HCT116 (cell line): ENCODE measurements around the gene CUEDC1. TPM values are rescaled to one million over a fixed set of nuclear protein-coding genes. Genes with fewer than 3 reads are reported as not detected.

ENCODE experiments used
- ATAC-seq: fragments of 200-7000 bp; cut with Tn5 transposase; 2 replicates; pipeline ENCODE4 v1.9.1; 2020; ENCODE audit warnings: mild to moderate bottlenecking, moderate library complexity
- BruUV-seq: library from RNA; stranded (reverse); fragments of 400-500 nt; replicated peaks from 2 replicates; lab custom pipeline; 2021; lab: Mats Ljungman, UMichigan
- CTCF ChIA-PET: fragments of 300-600 bp; sonication (Branson Sonifier 250); formaldehyde crosslinking; loops from one replicate; lab custom pipeline; 2021; ENCODE audit warnings: antibody characterized with exemption; lab: Charles Lee
- POLR2A ChIA-PET: fragments of 300-600, 350-600 bp; sonication (Branson Sonifier 250); formaldehyde crosslinking; loops from one replicate; lab custom pipeline; 2021; ENCODE audit warnings: antibody characterized with exemption; lab: Charles Lee
- RAD21 ChIA-PET, 2 experiments: fragments of 300-600 bp; sonication (Branson Sonifier 250); formaldehyde crosslinking; loops; one replicate each; lab custom pipeline; 2023; ENCODE audit warnings: low total read pairs in 2 of 2; ENCODE audit not compliant: uncharacterized antibody in 2 of 2, unreplicated experiment in 2 of 2, low non-redundant PET in 1 of 2; lab: Charles Lee
- DNase-seq: peaks from one replicate; pipeline ENCODE4 v3.0.0-alpha.2; 2010; ENCODE audit warnings: low read depth, low spot score
- H2AFZ ChIP-seq: fragments of 200-600 bp; shearing (Covaris generic), sonication (generic); 2 replicates; pipeline ENCODE4 v1.6.1; 2017; ENCODE audit warnings: low read depth, mixed run types, mixed read lengths, antibody characterized with exemption, low read length; ENCODE audit not compliant: poor library complexity, severe bottlenecking
- H3K27ac ChIP-seq: 2 replicates; pipeline ENCODE4 v1.5.1; 2012; ENCODE audit warnings: low read depth, low read length
- H3K27me3 ChIP-seq: fragments of 200-600 bp; sonication (generic); 2 replicates; pipeline ENCODE4 v1.6.1; 2016; ENCODE audit warnings: mixed run types, low read length, mixed read lengths; ENCODE audit not compliant: insufficient read depth
- H3K36me3 ChIP-seq, 2 experiments: fragments of 200-500 bp in 1 of 2; fragments of 200-600 bp in 1 of 2; sonication (Bioruptor generic) in 1 of 2; sonication (generic) in 1 of 2; 2 replicates each; pipeline versions ENCODE4 v1.5.1 to v1.6.1; 2014 to 2016; ENCODE audit warnings: low read length in 2 of 2, inconsistent platforms in 1 of 2, mixed read lengths in 1 of 2, mixed run types in 1 of 2; ENCODE audit not compliant: insufficient read depth in 2 of 2, control insufficient read depth in 1 of 2
- H3K4me1 ChIP-seq, 2 experiments: fragments of 200-600 bp in 1 of 2; sonication (generic) in 1 of 2; 2 replicates each; pipeline versions ENCODE4 v1.5.1 to v1.6.1; 2012 to 2017; ENCODE audit warnings: low read length in 2 of 2, inconsistent platforms in 1 of 2, mild to moderate bottlenecking in 1 of 2, mixed read lengths in 1 of 2, mixed run types in 1 of 2, moderate library complexity in 1 of 2; ENCODE audit not compliant: insufficient read depth in 2 of 2, control insufficient read depth in 1 of 2
- H3K4me2 ChIP-seq: fragments of 200-600 bp; sonication (generic); 2 replicates; pipeline ENCODE4 v1.6.1; 2017; ENCODE audit warnings: mixed run types, low read length, mixed read lengths
- H3K4me3 ChIP-seq, 2 experiments: fragments of 200-600 bp in 1 of 2; sonication (generic) in 1 of 2; replicated peaks in 1 of 2; 2 replicates each; pipeline ENCODE4 v1.5.1; 2011 to 2016; ENCODE audit warnings: low read length in 2 of 2, control low read depth in 1 of 2, low read depth in 1 of 2, mild to moderate bottlenecking in 1 of 2, mixed read lengths in 1 of 2, mixed run types in 1 of 2
- H3K79me2 ChIP-seq: fragments of 200-600 bp; sonication (generic); 2 replicates; pipeline ENCODE4 v1.6.1; 2017; ENCODE audit warnings: mild to moderate bottlenecking, mixed run types, low read length, moderate library complexity, mixed read lengths; ENCODE audit not compliant: insufficient read depth
- H3K9ac ChIP-seq: fragments of 200-600 bp; sonication (generic); 2 replicates; pipeline ENCODE4 v1.6.1; 2016; ENCODE audit warnings: low read length, mixed read lengths
- H3K9me2 ChIP-seq: fragments of 200-600 bp; sonication (generic), shearing (Covaris generic); 2 replicates; pipeline ENCODE4 v1.6.1; 2017; ENCODE audit warnings: mixed run types, mild to moderate bottlenecking, moderate library complexity; ENCODE audit not compliant: insufficient read depth
- H3K9me3 ChIP-seq, 2 experiments: fragments of 200-500 bp in 1 of 2; fragments of 200-600 bp in 1 of 2; sonication (Bioruptor generic) in 1 of 2; sonication (generic) in 1 of 2; 2 replicates each; pipeline ENCODE4 v1.6.1; 2014 to 2017; ENCODE audit warnings: low read length in 2 of 2, mixed read lengths in 2 of 2, inconsistent platforms in 1 of 2, low read depth in 1 of 2, mild to moderate bottlenecking in 1 of 2, mixed run types in 1 of 2, moderate library complexity in 1 of 2; ENCODE audit not compliant: control insufficient read depth in 1 of 2, insufficient read depth in 1 of 2
- H4K20me1 ChIP-seq: fragments of 200-600 bp; sonication (generic), shearing (Covaris generic); 2 replicates; pipeline ENCODE4 v1.6.1; 2017; ENCODE audit warnings: mixed run types, mild to moderate bottlenecking, moderate library complexity; ENCODE audit not compliant: insufficient read depth
- CEBPB ChIP-seq: IDR thresholded peaks from 2 replicates; pipeline ENCODE4 v1.6.1; 2012; ENCODE audit warnings: low read depth
- EGR1 ChIP-seq: IDR thresholded peaks from 2 replicates; pipeline ENCODE4 v1.6.1; 2012; ENCODE audit warnings: low read depth
- EZH2phosphoT487 ChIP-seq: fragments of 200-600 bp; IDR thresholded peaks from 2 replicates; pipeline ENCODE4 v1.6.1; 2018; ENCODE audit warnings: antibody characterized with exemption, borderline replicate concordance
- FOSL1 ChIP-seq: IDR thresholded peaks from 2 replicates; pipeline ENCODE4 v1.6.1; 2012; ENCODE audit warnings: low read depth
- JUND ChIP-seq: IDR thresholded peaks from 2 replicates; pipeline ENCODE4 v1.6.1; 2012
- POLR2A ChIP-seq: IDR thresholded peaks from 2 replicates; pipeline ENCODE4 v1.7.0; 2011; ENCODE audit warnings: borderline replicate concordance; ENCODE audit not compliant: insufficient read depth, insufficient read length; ENCODE audit errors: extremely low read depth
- POLR2AphosphoS5 ChIP-seq: IDR thresholded peaks from 2 replicates; pipeline ENCODE4 v1.6.1; 2011; ENCODE audit warnings: mild to moderate bottlenecking, low read depth, low read length, moderate library complexity
- RAD21 ChIP-seq: IDR thresholded peaks from 2 replicates; pipeline ENCODE4 v1.6.1; 2012; ENCODE audit warnings: low read depth, mild to moderate bottlenecking
- SIN3A ChIP-seq: IDR thresholded peaks from 2 replicates; pipeline ENCODE4 v1.6.1; 2012; ENCODE audit warnings: low read depth
- SP1 ChIP-seq: IDR thresholded peaks from 2 replicates; pipeline ENCODE4 v1.6.1; 2012; ENCODE audit warnings: low read depth
- SRF ChIP-seq: IDR thresholded peaks from 2 replicates; pipeline ENCODE4 v1.6.1; 2012; ENCODE audit warnings: low read depth
- TCF7L2 ChIP-seq: IDR thresholded peaks from 2 replicates; pipeline ENCODE4 v1.7.0; 2011; ENCODE audit warnings: borderline replicate concordance, inconsistent platforms; ENCODE audit not compliant: insufficient read depth, insufficient read length; ENCODE audit errors: extremely low read depth
- YY1 ChIP-seq: IDR thresholded peaks from 2 replicates; pipeline ENCODE4 v1.6.1; 2011; ENCODE audit warnings: low read length, low read depth, moderate library complexity, mild to moderate bottlenecking; ENCODE audit not compliant: insufficient replicate concordance; ENCODE audit errors: extremely low read depth
- ZFX ChIP-seq: fragments of 450-650 bp; IDR thresholded peaks from 2 replicates; pipeline ENCODE4 v1.6.1; 2017
- ZNF274 ChIP-seq: fragments of 200-500 bp; sonication (Bioruptor generic); IDR thresholded peaks from 2 replicates; pipeline ENCODE4 v1.6.1; 2014; ENCODE audit warnings: mild to moderate bottlenecking, low read depth, low read length, inconsistent platforms
- intact Hi-C: fragments of 100-400 bp; cut with micrococcal nuclease; formaldehyde crosslinking; loops from 2 replicates; pipeline ENCODE4 v1.10.0; 2022
- total RNA-seq: library from RNA; stranded (reverse); gene quantifications from one replicate; pipeline ENCODE4 v1.2.1, GENCODE V29; 2021; ENCODE audit not compliant: unreplicated experiment
- TF ChIP-seq, protein P1 (sequence below): IDR thresholded peaks from 2 replicates; pipeline ENCODE4 v1.6.1; 2012
- TF ChIP-seq, protein P2 (sequence below): IDR thresholded peaks from 2 replicates; pipeline ENCODE4 v1.6.1; 2011; ENCODE audit warnings: mild to moderate bottlenecking, low read length, moderate library complexity; ENCODE audit not compliant: insufficient replicate concordance; ENCODE audit errors: extremely low read depth
- TF ChIP-seq, protein P3 (sequence below): IDR thresholded peaks from 2 replicates; pipeline ENCODE4 v1.6.1; 2012; ENCODE audit warnings: low read depth

CUEDC1 gene
- total RNA-seq, 1 experiment from 2014 or later = 60.2 TPM

DNA sequence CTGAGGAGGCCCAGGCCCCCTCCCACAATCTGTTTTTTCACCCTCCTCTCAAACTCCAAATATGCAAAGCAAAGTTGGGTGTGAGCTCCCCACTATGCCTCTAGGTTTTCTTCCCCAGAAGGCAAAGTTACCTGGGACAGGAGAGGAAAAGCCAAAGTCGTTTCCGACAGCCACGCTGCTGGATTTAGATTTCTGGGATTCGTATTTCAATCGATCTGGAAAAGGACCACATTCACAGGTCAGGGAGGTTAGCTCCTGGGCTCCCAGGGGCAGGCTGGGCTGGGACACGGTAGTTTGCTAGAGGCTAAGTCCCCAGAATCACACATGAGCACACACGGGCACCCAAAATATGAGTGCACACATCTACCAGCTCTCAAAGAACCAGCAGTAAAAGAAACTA is 84.1 kb downstream of the CUEDC1 start:
- POLR2A ChIA-PET = interaction anchor here (0.6 to 2.1 kb wide), 2 partner anchors 8 to 85 kb away, joined by 3 to 9 read pairs; no protein-coding TSS in a partner anchor
- peaks cover 66 to 98% of the 10 kb centered on the region in 2 experiments for H3K4me1 ChIP-seq

More for the DNA sequence above, 84.1 kb downstream of the CUEDC1 start:
- ATAC-seq (no peak), DNase-seq (no peak)
- RAD21 ChIA-PET = interaction anchor here in 1 of 2 experiments (0.7 kb wide), 1 partner anchor 13 kb away, joined by 5 read pairs; no protein-coding TSS in a partner anchor
- Histone ChIP-seq H3K36me3 (peaks cover 2 to 35% of the 10 kb centered on the region in 2 experiments; a peak in 2 of 4 replicates), H3K9ac (no peak overlapping the region), H3K4me3 (no peak overlapping the region), H3K27ac (no peak overlapping the region), H3K9me2 (no peaks in the 10 kb centered on the region), H3K27me3 (no peaks in the 10 kb centered on the region), H3K79me2 (peaks cover 4% of the 10 kb centered on the region; the same call in 1 of the 2 replicates), H4K20me1 (no peaks in the 10 kb centered on the region), H2AFZ (no peak overlapping the region), H3K4me2 (no peak overlapping the region), H3K9me3 (no peaks in the 10 kb centered on the region)
- intact Hi-C loops = no loop called here
- BruUV-seq = no TSS peak
- TF ChIP-seq POLR2A = no peak
- TF ChIP-seq SRF = no peak
- no peak for TF ChIP-seq FOSL1
- no peak for TF ChIP-seq EGR1
- no peak for TF ChIP-seq EZH2phosphoT487
- TF ChIP-seq, protein P1, sequence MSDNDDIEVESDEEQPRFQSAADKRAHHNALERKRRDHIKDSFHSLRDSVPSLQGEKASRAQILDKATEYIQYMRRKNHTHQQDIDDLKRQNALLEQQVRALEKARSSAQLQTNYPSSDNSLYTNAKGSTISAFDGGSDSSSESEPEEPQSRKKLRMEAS = no peak
- no peak for TF ChIP-seq JUND
- TF ChIP-seq ZNF274 = no peak
- TF ChIP-seq, protein P2, sequence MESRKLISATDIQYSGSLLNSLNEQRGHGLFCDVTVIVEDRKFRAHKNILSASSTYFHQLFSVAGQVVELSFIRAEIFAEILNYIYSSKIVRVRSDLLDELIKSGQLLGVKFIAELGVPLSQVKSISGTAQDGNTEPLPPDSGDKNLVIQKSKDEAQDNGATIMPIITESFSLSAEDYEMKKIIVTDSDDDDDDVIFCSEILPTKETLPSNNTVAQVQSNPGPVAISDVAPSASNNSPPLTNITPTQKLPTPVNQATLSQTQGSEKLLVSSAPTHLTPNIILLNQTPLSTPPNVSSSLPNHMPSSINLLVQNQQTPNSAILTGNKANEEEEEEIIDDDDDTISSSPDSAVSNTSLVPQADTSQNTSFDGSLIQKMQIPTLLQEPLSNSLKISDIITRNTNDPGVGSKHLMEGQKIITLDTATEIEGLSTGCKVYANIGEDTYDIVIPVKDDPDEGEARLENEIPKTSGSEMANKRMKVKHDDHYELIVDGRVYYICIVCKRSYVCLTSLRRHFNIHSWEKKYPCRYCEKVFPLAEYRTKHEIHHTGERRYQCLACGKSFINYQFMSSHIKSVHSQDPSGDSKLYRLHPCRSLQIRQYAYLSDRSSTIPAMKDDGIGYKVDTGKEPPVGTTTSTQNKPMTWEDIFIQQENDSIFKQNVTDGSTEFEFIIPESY = no peak
- no peak for TF ChIP-seq YY1
- no peak for TF ChIP-seq ZFX
- TF ChIP-seq TCF7L2 = no peak
- TF ChIP-seq RAD21 = no peak
- no peak for TF ChIP-seq SIN3A
- TF ChIP-seq CEBPB = no peak
- TF ChIP-seq, protein P3, sequence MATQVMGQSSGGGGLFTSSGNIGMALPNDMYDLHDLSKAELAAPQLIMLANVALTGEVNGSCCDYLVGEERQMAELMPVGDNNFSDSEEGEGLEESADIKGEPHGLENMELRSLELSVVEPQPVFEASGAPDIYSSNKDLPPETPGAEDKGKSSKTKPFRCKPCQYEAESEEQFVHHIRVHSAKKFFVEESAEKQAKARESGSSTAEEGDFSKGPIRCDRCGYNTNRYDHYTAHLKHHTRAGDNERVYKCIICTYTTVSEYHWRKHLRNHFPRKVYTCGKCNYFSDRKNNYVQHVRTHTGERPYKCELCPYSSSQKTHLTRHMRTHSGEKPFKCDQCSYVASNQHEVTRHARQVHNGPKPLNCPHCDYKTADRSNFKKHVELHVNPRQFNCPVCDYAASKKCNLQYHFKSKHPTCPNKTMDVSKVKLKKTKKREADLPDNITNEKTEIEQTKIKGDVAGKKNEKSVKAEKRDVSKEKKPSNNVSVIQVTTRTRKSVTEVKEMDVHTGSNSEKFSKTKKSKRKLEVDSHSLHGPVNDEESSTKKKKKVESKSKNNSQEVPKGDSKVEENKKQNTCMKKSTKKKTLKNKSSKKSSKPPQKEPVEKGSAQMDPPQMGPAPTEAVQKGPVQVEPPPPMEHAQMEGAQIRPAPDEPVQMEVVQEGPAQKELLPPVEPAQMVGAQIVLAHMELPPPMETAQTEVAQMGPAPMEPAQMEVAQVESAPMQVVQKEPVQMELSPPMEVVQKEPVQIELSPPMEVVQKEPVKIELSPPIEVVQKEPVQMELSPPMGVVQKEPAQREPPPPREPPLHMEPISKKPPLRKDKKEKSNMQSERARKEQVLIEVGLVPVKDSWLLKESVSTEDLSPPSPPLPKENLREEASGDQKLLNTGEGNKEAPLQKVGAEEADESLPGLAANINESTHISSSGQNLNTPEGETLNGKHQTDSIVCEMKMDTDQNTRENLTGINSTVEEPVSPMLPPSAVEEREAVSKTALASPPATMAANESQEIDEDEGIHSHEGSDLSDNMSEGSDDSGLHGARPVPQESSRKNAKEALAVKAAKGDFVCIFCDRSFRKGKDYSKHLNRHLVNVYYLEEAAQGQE = no peak
- TF ChIP-seq SP1 = no peak
- TF ChIP-seq POLR2AphosphoS5 = no peak
- CTCF ChIA-PET = interaction anchor here (3.2 to 5.0 kb wide), 2 partner anchors 21 to 129 kb away, joined by 10 to 26 read pairs; no protein-coding TSS in a partner anchor
